CD4-positive, alpha-beta memory T cell (primary cell): ENCODE data around the gene NCR1. TPM values are rescaled to one million over a fixed set of nuclear protein-coding genes. Genes with fewer than 3 reads are reported as not detected.
"Not testable (repeated sequence)": the region's sequence is repeated elsewhere in the genome, so short reads cannot be mapped to it uniquely, and the experiment has no call there.

ENCODE experiments used
- CTCF ChIA-PET: fragments of 350-600 bp; sonication (Branson Sonifier 250); formaldehyde crosslinking; loops from one replicate; lab custom pipeline; 2021; ENCODE audit warnings: inconsistent platforms; ENCODE audit not compliant: partially characterized antibody; lab: Charles Lee
- POLR2A ChIA-PET: fragments of 350-600 bp; sonication (Branson Sonifier 250); formaldehyde crosslinking; loops from one replicate; lab custom pipeline; 2021; ENCODE audit not compliant: partially characterized antibody; lab: Charles Lee
- DNase-seq, 5 donors: peaks; one replicate each; pipeline versions ENCODE4 v3.0.0 to v3.0.0-alpha.2; 2020 to 2022; ENCODE audit warnings: mixed read lengths in 1 of 5
- H3K27ac ChIP-seq: one replicate; pipeline ENCODE4 v1.7.0; 2013; ENCODE audit warnings: low read depth, low read length
- H3K27me3 ChIP-seq: 2 replicates; pipeline ENCODE4 v1.7.0; 2013; ENCODE audit warnings: mild to moderate bottlenecking, low read length, moderate library complexity; ENCODE audit not compliant: insufficient read depth
- H3K36me3 ChIP-seq: 2 replicates; pipeline ENCODE4 v1.7.0; 2013; ENCODE audit warnings: mild to moderate bottlenecking, low read length, moderate library complexity; ENCODE audit not compliant: insufficient read depth
- H3K4me1 ChIP-seq: 2 replicates; pipeline ENCODE4 v1.7.0; 2013; ENCODE audit warnings: mild to moderate bottlenecking, low read length, moderate library complexity; ENCODE audit not compliant: insufficient read depth
- H3K4me3 ChIP-seq, 2 donors: one replicate each; pipeline ENCODE4 v1.7.0; 2013; ENCODE audit warnings: low read length in 2 of 2, mild to moderate bottlenecking in 1 of 2
- H3K9me3 ChIP-seq, 2 donors: one replicate each; pipeline ENCODE4 v1.7.0; 2013; ENCODE audit warnings: low read length in 2 of 2, control low read depth in 1 of 2; ENCODE audit not compliant: control insufficient read depth in 1 of 2
- H3K27ac Mint-ChIP-seq, 7 donors: one replicate each; pipeline ENCODE4 v1.8.0; 2020 to 2021; ENCODE audit warnings: mixed read lengths in 7 of 7, mild to moderate bottlenecking in 6 of 7, inconsistent platforms in 3 of 7, moderate library complexity in 3 of 7
- H3K27me3 Mint-ChIP-seq, 2 donors: one replicate each; pipeline ENCODE4 v1.8.0; 2020 to 2021; ENCODE audit warnings: mixed read lengths in 2 of 2
- H3K36me3 Mint-ChIP-seq, 2 donors: one replicate each; pipeline ENCODE4 v1.8.0; 2020 to 2021; ENCODE audit warnings: mixed read lengths in 2 of 2, inconsistent platforms in 1 of 2, mild to moderate bottlenecking in 1 of 2
- H3K4me1 Mint-ChIP-seq, 4 donors: one replicate each; pipeline ENCODE4 v1.8.0; 2020 to 2021; ENCODE audit warnings: mixed read lengths in 4 of 4, mild to moderate bottlenecking in 1 of 4
- H3K4me3 Mint-ChIP-seq, 8 donors: one replicate each; pipeline ENCODE4 v1.8.0; 2020 to 2021; ENCODE audit warnings: mixed read lengths in 8 of 8, mild to moderate bottlenecking in 7 of 8, moderate library complexity in 6 of 8, inconsistent platforms in 3 of 8
- H3K9me3 Mint-ChIP-seq, 8 donors: one replicate each; pipeline ENCODE4 v1.8.0; 2020 to 2021; ENCODE audit warnings: mixed read lengths in 8 of 8, mild to moderate bottlenecking in 5 of 8, inconsistent platforms in 3 of 8, moderate library complexity in 1 of 8
- intact Hi-C: fragments of 100-400 bp; cut with micrococcal nuclease; formaldehyde crosslinking; loops from one replicate; pipeline ENCODE4 v1.15.1; 2023
- polyA plus RNA-seq, 2 donors: library from polyadenylated mRNA; unstranded; fragments of 300-500 nt; fragmentation: Illumina TruSeq; gene quantifications; one replicate each; pipeline ENCODE4 v1.2.3, GENCODE V29; 2021
- total RNA-seq, 2 experiments: library from RNA; stranded (reverse); gene quantifications; one replicate each; pipeline ENCODE4 v1.2.3, GENCODE V29; 2021

The NCR1 gene
- total and polyA plus RNA-seq, 4 experiments from 2014 or later: not detected

GRCh38 chr19:54950580-54950979 lies 44.6 kb downstream of the NCR1 start:
- H3K9me3 ChIP-seq, DNase-seq, CTCF ChIA-PET, POLR2A ChIA-PET, H3K27me3 ChIP-seq, intact Hi-C loops, H3K9me3 Mint-ChIP-seq, H3K27me3 Mint-ChIP-seq, H3K4me1 Mint-ChIP-seq, H3K36me3 ChIP-seq, H3K27ac Mint-ChIP-seq, H3K4me1 ChIP-seq, H3K4me3 Mint-ChIP-seq, H3K36me3 Mint-ChIP-seq, H3K27ac ChIP-seq, H3K4me3 ChIP-seq: not testable (repeated sequence)

GRCh38 chr19:54952591-54953344 lies 46.8 kb downstream of the NCR1 start:
- Mint-ChIP-seq H3K36me3 (no peaks in the 10 kb centered on the region), H3K4me3 (no peak overlapping the region), H3K4me1 (no peaks in the 10 kb centered on the region), H3K27ac (no peak overlapping the region), H3K9me3 (peaks cover 0 to 2% (median 0%) of the 10 kb centered on the region in 8 donors), H3K27me3 (peaks cover 0 to 3% of the 10 kb centered on the region in 2 donors)
- CTCF ChIA-PET: no interaction called here
- Histone ChIP-seq H3K4me1 (no peaks in the 10 kb centered on the region), H3K9me3 (no peaks in the 10 kb centered on the region), H3K36me3 (no peaks in the 10 kb centered on the region), H3K27ac (no peak overlapping the region), H3K27me3 (no peaks in the 10 kb centered on the region), H3K4me3 (no peak overlapping the region)
- intact Hi-C loops: no loop called here
- POLR2A ChIA-PET: no interaction called here
- no peak for DNase-seq

- H3K27ac ChIP-seq, intact Hi-C loops, H3K27ac Mint-ChIP-seq, H3K9me3 ChIP-seq, H3K36me3 Mint-ChIP-seq, H3K4me1 ChIP-seq, H3K27me3 Mint-ChIP-seq, H3K4me3 ChIP-seq, H3K4me3 Mint-ChIP-seq, CTCF ChIA-PET, H3K9me3 Mint-ChIP-seq, POLR2A ChIA-PET, DNase-seq, H3K4me1 Mint-ChIP-seq, H3K27me3 ChIP-seq, H3K36me3 ChIP-seq: not testable (repeated sequence)
Measured at GRCh38 chr19:54953345-54953713, 47.4 kb downstream of the NCR1 start.

GRCh38 chr19:54955376-54955775 lies 49.4 kb downstream of the NCR1 start:
- ChIA-PET CTCF (no interaction called here), POLR2A (no interaction called here)
- H3K27me3 ChIP-seq: no peaks in the 10 kb centered on the region
- no peak overlapping the region for H3K27ac Mint-ChIP-seq
- H3K4me1 Mint-ChIP-seq: peaks cover 2 to 8% (median 8%) of the 10 kb centered on the region in 4 donors
- intact Hi-C loops: no loop called here
- H3K4me1 ChIP-seq: peaks cover 5% of the 10 kb centered on the region
- no peaks in the 10 kb centered on the region for H3K9me3 ChIP-seq
- no peaks in the 10 kb centered on the region for H3K36me3 Mint-ChIP-seq
- H3K4me3 Mint-ChIP-seq: no peak overlapping the region
- H3K27me3 Mint-ChIP-seq: peaks cover under 1 to 3% of the 10 kb centered on the region in 2 donors
- no peak overlapping the region for H3K4me3 ChIP-seq
- H3K36me3 ChIP-seq: no peaks in the 10 kb centered on the region
- DNase-seq: no peak
- H3K9me3 Mint-ChIP-seq: peaks cover 0 to 2% (median 0%) of the 10 kb centered on the region in 8 donors
- no peak overlapping the region for H3K27ac ChIP-seq

DNA sequence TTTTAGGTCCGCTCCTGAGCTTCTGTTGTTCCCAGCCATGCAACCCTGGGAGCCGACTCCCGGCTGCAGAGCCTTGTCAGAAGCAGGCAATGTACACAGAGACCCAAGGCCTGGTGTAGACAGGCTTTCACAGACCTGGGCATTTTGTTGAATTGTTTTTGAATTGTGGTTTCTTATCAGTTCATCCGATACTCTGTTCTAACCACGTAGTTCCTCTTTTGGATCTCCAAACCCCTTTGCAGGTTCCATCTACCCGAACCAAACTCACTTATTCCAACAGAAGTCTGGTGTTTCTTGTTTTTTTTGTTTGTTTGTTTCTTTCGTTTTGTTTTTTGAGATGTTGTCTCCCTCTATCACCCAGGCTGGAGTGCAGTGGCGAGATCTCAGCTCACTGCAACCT lies 53.9 kb downstream of the NCR1 start:
- Mint-ChIP-seq H3K27ac (no peak overlapping the region), H3K36me3 (no peaks in the 10 kb centered on the region), H3K27me3 (peaks cover 0 to 3% of the 10 kb centered on the region in 2 donors), H3K9me3 (peaks cover 0 to 4% (median 0%) of the 10 kb centered on the region in 8 donors), H3K4me1 (peaks cover 2 to 8% (median 8%) of the 10 kb centered on the region in 4 donors), H3K4me3 (peak overlapping the region in 4 of 8 donors; percentile 18 to 59 (median 30))
- Histone ChIP-seq H3K4me1 (peaks cover 5% of the 10 kb centered on the region), H3K36me3 (no peaks in the 10 kb centered on the region), H3K4me3 (no peak overlapping the region), H3K27ac (no peak overlapping the region), H3K9me3 (no peaks in the 10 kb centered on the region), H3K27me3 (no peaks in the 10 kb centered on the region)
- ChIA-PET POLR2A (no interaction called here), CTCF (no interaction called here)
- intact Hi-C loops: no loop called here
- peak in 1 of 5 donors; percentile 14 for DNase-seq

Other genes starting within 250 kb of the NCR1 start
- 1 to 10 TPM; 3.2 to 3.5 TPM for gene LILRB4, start 243.2 kb upstream of the NCR1 start, total RNA-seq
- not detected for gene LILRB4, start 243.2 kb upstream of the NCR1 start, polyA plus RNA-seq
- gene KIR3DL3, start 181.7 kb upstream of the NCR1 start, total RNA-seq: not detected
- gene KIR3DL3, start 181.7 kb upstream of the NCR1 start, polyA plus RNA-seq: not detected
- not detected for gene KIR2DL3, start 167.6 kb upstream of the NCR1 start, total RNA-seq
- gene KIR2DL3, start 167.6 kb upstream of the NCR1 start, polyA plus RNA-seq: not detected
- not detected for gene KIR2DL1, start 136.4 kb upstream of the NCR1 start, total RNA-seq
- gene KIR2DL1, start 136.4 kb upstream of the NCR1 start, polyA plus RNA-seq: under 1 TPM in 1 of 2 donors, not detected in 1; 0.15 TPM
- gene KIR2DL4, start 102.5 kb upstream of the NCR1 start, total RNA-seq: not detected
- gene KIR2DL4, start 102.5 kb upstream of the NCR1 start, polyA plus RNA-seq: not detected
- gene KIR3DL1, start 89.7 kb upstream of the NCR1 start, total RNA-seq: not detected
- under 1 TPM in 1 of 2 donors, not detected in 1; 0.16 TPM for gene KIR3DL1, start 89.7 kb upstream of the NCR1 start, polyA plus RNA-seq
- not detected for gene KIR2DS4, start 73.5 kb upstream of the NCR1 start, total RNA-seq
- under 1 TPM in 1 of 2 donors, not detected in 1; 0.11 TPM for gene KIR2DS4, start 73.5 kb upstream of the NCR1 start, polyA plus RNA-seq
- under 1 TPM in 1 of 2 experiments, not detected in 1; 0.47 TPM for gene KIR3DL2, start 55.7 kb upstream of the NCR1 start, total RNA-seq
- 1 to 10 TPM; 1.5 to 3.1 TPM for gene KIR3DL2, start 55.7 kb upstream of the NCR1 start, polyA plus RNA-seq
- under 1 TPM in 1 of 2 experiments, not detected in 1; 0.29 TPM for gene FCAR, start 31.9 kb upstream of the NCR1 start, total RNA-seq
- not detected for gene FCAR, start 31.9 kb upstream of the NCR1 start, polyA plus RNA-seq
- not detected for gene NLRP7, start 41.4 kb downstream of the NCR1 start, total RNA-seq
- gene NLRP7, start 41.4 kb downstream of the NCR1 start, polyA plus RNA-seq: not detected
- gene NLRP2, start 60.2 kb downstream of the NCR1 start, total RNA-seq: 1 to 10 TPM; 5.9 to 9.2 TPM
- 1 to 10 TPM; 2.0 to 7.4 TPM for gene NLRP2, start 60.2 kb downstream of the NCR1 start, polyA plus RNA-seq
- gene GP6, start 132.1 kb downstream of the NCR1 start, total RNA-seq: under 1 TPM; 0.33 to 0.52 TPM
- not detected for gene GP6, start 132.1 kb downstream of the NCR1 start, polyA plus RNA-seq
- gene RDH13, start 157.0 kb downstream of the NCR1 start, total RNA-seq: 10 to 100 TPM; 23.9 to 27.4 TPM
- 10 to 100 TPM in 1 of 2 donors, 1 to 10 TPM in 1; 3.3 to 15.6 TPM for gene RDH13, start 157.0 kb downstream of the NCR1 start, polyA plus RNA-seq
- 1 to 10 TPM; 1.6 to 2.2 TPM for gene EPS8L1, start 169.7 kb downstream of the NCR1 start, total RNA-seq
- under 1 TPM; 0.45 to 0.49 TPM for gene EPS8L1, start 169.7 kb downstream of the NCR1 start, polyA plus RNA-seq
- gene PPP1R12C, start 211.5 kb downstream of the NCR1 start, total RNA-seq: 100 to 1,000 TPM; 165 TPM
- gene PPP1R12C, start 211.5 kb downstream of the NCR1 start, polyA plus RNA-seq: 1 to 10 TPM; 1.4 to 9.5 TPM
- not detected for gene TNNT1, start 243.1 kb downstream of the NCR1 start, total RNA-seq
- not detected for gene TNNT1, start 243.1 kb downstream of the NCR1 start, polyA plus RNA-seq